Measurements from ENCODE around the gene MYZAP.
A peak's percentile ranks its signal among the peaks of the same experiment; 100 is the strongest.

Gene MYZAP

GRCh38 chr15:57626713-57627440, 35.2 kb downstream of the MYZAP start:
- DNase-seq (ENCODE audit: low read depth): no peak

- no peak for DNase-seq (ENCODE audit: low read depth)
These were observed 39.8 kb downstream of the MYZAP start for GRCh38 chr15:57631386-57632110.

GRCh38 chr15:57634290-57634689, 42.6 kb downstream of the MYZAP start:
- no peak for DNase-seq (ENCODE audit: low read depth)

DNA sequence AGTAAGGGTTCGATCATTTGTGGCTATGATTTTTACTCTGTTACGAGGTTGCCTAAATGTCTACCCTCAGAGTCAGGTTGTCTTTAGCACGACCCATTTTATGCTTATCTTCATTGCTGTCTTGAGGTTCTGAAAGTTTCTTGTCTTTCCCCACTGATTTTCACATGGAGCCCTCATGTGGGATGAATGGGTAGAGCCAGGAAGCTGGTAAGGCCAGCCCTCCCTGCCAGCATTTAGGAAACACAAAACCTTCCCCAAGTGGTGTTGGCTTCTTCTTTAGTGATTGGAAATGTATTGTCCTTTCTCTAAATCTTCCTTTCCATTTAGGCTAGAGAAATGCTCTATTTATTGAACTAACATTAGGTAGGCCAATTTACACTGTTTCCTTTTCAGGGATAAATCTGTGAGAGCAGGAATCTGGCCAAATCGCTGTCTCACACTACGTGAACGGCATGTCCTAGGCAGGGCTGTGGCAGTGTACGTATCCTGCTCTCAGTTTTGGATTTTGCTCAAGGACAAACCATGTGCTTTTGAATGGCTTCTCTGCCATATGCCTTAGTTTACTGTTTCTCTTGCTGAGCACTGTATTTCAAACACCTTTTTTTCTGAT, 43.7 kb downstream of the MYZAP start:
- peak; percentile 9 for DNase-seq (ENCODE audit: low read depth)

DNA sequence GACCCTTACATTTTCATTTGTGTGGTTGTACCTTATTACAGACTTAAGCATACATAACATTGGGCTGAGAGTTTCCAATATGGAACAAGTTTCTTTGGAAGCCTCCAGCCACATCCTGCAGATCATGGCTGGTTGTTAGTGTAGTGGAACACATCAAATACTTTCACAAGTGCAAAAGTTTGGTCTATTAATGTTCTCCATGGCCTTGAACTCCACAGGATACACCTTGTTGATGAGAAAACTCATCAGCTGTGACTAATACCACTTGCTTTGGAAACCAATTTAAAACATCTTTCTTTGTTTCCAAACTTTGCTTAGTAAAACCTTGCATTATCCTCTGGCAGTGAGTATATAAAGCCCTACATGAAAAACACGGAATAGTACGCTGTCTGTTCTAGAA, 46.1 kb downstream of the MYZAP start:
- DNase-seq (ENCODE audit: low read depth): no peak

- DNase-seq (ENCODE audit: low read depth): no peak
These were observed 47.6 kb downstream of the MYZAP start for GRCh38 chr15:57639306-57639705.

DNA sequence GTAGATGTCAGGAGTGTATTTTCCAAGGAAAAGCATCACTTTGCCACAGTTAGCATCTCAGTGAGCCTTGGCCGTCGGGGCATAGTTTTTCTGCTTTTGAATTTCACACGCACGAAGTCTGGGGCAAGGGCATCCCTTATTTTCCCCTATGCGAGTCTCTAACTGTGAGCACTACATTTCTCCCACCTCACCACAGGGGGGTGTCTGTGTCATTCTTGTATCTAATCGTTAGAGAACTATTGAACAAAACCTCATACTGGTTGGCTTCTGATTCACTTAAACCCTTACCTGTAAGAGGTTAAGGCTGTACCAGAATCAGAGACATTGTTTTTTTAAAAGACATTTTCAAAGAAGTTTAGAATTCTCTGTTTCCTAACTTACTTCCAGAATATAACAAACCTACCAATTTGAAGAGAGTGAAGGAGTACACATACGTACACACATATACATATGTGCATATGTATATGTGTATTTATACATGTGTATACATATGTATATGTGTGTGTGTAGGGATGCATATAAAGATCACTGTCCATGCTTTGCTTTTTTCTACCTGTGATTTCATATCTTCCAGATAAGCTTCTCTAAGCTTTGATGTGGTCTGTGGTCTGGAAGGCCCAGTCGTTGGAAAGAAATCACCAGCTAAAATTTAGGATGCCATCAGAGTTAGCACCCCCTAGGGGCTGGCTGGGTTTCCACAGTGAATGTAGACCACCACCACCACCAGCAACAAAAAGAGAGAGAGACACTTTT, 49.4 kb downstream of the MYZAP start:
- DNase-seq (ENCODE audit: low read depth): peak; percentile 21

GRCh38 chr15:57643826-57644225, 52.1 kb downstream of the MYZAP start:
- DNase-seq (ENCODE audit: low read depth): no peak

DNA sequence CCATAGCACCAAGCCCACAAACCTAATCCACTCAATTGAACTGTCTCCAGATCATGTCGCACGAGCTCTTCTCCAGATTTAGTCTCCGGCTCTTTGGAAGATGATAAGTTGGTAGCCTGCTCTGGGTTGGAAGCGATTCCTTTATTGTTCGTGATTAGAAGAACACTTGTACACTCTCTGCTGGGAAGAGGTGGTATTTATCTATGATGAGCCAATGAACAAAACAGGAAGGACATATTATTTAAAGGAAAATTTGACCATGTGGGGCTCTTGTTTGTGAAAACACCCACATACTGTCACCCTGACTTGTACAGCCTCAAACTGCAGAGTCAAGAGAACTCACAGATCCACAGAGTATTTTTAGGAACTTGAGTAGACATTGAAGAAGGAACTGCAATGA, 54.4 kb downstream of the MYZAP start:
- no peak for DNase-seq (ENCODE audit: low read depth)

- DNase-seq (ENCODE audit: low read depth): peak; percentile 14
These were observed 55.5 kb downstream of the MYZAP start for GRCh38 chr15:57647071-57647790.

DNA sequence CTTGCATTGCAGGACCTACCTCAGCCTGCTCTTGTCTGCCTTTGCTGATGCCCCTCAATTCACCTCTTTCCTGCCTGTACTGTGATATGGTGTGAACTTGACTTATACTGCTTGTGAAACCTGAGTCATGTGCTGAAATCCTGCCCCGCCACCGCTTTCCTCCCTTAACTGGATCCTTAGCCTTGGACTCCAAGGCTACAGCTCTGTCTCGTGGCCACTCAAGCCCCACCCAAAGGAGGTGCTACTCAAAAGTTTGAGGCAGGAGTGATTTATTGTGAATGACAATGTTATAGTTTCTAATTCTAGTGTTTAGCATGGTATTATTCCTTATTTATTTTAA, 56.1 kb downstream of the MYZAP start:
- peak; percentile 45 for DNase-seq (ENCODE audit: low read depth)

DNA sequence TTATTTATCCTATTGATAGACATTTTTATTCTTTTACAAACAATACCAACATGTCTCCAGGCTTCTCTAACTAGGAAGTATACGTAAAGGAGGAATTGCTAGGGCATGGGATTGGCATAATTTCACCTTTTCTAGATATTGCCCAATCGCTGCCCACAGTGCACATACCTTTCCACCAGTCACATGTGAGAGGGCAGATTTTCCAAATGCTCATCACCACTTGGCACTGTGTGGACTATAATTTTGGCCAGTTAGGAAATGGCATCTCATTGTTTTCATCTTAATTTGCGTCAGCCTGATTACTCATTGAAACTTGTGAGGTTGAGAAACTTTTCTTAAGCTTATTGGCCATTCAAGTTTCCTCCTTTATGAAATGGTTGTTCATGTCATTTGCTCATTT, 57.4 kb downstream of the MYZAP start:
- peak; percentile 95 for DNase-seq (ENCODE audit: low read depth)

DNA sequence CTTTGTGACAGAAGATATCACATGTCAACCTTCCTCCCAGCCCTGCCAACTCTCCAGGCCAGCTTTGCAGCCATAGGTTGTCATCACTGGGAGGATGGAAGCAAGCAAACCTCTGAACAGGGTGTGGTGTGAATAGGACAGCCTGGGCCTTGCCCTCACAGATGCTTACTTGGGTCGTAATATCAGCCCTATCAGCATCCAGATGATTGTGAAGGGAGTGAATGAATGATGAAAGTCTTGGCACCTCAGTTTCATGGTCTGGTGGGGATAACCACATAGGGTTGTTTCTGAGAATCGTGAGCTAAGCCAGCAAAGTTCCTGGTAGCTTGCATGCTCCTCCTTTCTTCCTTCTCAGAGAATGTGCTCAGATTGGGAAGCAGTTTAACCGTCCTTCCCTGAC, 59.7 kb downstream of the MYZAP start:
- no peak for DNase-seq (ENCODE audit: low read depth)

GRCh38 chr15:57652481-57652880, 60.8 kb downstream of the MYZAP start:
- no peak for DNase-seq (ENCODE audit: low read depth)

- DNase-seq (ENCODE audit: low read depth): peak; percentile 98
These were observed 62.6 kb downstream of the MYZAP start for GRCh38 chr15:57654153-57654852.

- no peak for DNase-seq (ENCODE audit: low read depth)
These were observed 63.3 kb downstream of the MYZAP start for GRCh38 chr15:57655053-57655452.

DNA sequence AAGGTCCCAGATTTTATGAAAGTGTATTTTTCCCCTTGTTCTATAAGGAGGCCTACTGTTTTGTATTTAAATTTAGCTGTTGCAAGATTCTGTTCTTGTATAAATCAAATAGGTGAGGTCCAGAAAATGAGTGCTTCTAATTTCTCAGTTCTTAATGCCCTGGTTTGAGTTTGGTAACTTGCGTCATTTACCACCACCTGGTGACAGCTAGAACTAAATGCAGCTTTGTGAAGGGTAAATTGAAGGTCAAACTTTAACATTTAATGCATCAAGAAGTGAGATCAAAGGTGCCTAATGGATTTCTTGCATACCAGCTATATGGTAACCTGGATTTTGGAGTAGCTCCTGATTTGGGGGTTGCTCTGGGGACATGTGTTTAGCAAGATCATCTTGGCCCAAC, 64.1 kb downstream of the MYZAP start:
- DNase-seq (ENCODE audit: low read depth): no peak

DNA sequence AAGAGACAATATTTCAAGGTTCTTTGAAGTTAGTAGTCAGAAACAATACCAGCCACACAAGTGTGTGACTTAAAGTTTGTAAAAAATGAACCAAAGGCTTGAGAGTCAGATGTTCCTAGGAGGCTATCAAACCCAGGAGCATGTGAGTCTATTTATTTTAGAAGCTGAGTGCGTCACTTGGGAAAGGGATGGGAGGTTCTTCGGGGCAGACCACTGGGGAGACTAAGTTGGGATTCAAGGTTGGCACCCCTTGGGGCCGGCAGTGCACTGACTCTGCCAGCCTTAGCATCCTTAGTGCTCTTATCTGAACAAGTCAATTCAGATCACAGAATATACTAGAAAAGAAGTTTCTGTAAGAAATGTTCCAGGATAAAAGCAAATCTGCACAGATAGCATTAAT, 64.7 kb downstream of the MYZAP start:
- no peak for DNase-seq (ENCODE audit: low read depth)

DNA sequence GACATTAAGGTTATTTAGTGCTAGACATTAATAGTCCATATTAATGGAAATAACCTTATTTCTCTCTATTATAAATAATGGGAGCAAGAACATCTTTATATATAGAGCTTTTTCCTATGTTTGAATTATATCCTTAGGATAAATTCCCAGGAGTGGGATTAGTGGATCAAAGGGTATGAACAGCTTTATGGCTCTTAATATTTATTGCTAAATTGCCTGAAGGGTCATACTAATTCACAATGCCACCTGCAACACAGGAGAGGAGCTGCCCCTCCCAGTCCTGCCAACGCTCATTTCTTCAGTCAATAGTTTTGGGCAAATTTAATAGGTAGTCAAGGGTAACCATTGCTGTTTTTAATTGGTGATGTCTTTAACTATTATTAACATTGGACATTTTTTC, 65.9 kb downstream of the MYZAP start:
- DNase-seq (ENCODE audit: low read depth): no peak

GRCh38 chr15:57662091-57662744, 70.5 kb downstream of the MYZAP start:
- no peak for DNase-seq (ENCODE audit: low read depth)

DNA sequence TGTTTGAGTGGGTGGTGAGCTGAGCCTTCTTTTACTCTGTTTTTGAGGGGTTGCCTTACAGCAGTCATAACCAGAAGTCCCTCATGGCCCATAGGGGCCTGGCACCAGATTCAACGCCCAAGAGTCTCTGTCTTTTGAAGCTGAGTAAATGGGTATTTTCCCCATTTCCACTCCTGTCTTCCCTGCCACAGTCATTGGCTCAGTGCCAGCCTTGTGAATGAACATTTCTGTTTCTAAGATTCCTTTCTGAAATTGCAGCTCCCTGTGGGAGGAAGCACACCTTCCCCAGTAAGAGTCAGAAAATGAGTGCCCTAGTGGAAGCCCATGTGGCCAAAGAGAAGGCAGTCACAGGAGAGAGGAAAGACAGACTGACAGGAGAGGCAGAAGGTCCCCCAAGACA, 71.1 kb downstream of the MYZAP start:
- no peak for DNase-seq (ENCODE audit: low read depth)
